Endothelial cell of umbilical vein (primary cell): ENCODE data around the gene AKNAD1.

Source experiments
- EZH2 ChIP-seq: IDR thresholded peaks from 2 replicates; pipeline ENCODE4 v1.6.1; 2012; ENCODE audit warnings: borderline replicate concordance, low read depth, mild to moderate bottlenecking, moderate library complexity, low read length, inconsistent platforms; ENCODE audit not compliant: severe bottlenecking
- FOS ChIP-seq: IDR thresholded peaks from 2 replicates; pipeline ENCODE4 v1.6.1; 2011; ENCODE audit warnings: mild to moderate bottlenecking, low read length, moderate library complexity, borderline replicate concordance; ENCODE audit not compliant: insufficient read depth
- GATA2 ChIP-seq: IDR thresholded peaks from 2 replicates; pipeline ENCODE4 v1.7.0; 2011; ENCODE audit warnings: low read depth, mild to moderate bottlenecking, moderate library complexity, mixed read lengths, low read length; ENCODE audit not compliant: insufficient read length, insufficient read depth
- JUN ChIP-seq: IDR thresholded peaks from 2 replicates; pipeline ENCODE4 v1.6.1; 2011; ENCODE audit warnings: borderline replicate concordance, low read depth; ENCODE audit not compliant: insufficient read length, insufficient read depth
- MYC ChIP-seq: IDR thresholded peaks from one replicate; pipeline ENCODE4 v1.6.1; 2011; ENCODE audit warnings: mild to moderate bottlenecking, low read depth, low read length
- POLR2A ChIP-seq: IDR thresholded peaks from 2 replicates; pipeline ENCODE4 v1.6.1; 2012; ENCODE audit warnings: low read depth, mild to moderate bottlenecking, control low read depth, low read length
- POLR2AphosphoS5 ChIP-seq: IDR thresholded peaks from 2 replicates; pipeline ENCODE4 v1.6.1; 2012; ENCODE audit warnings: low read depth, mild to moderate bottlenecking, control low read depth, low read length, moderate library complexity; ENCODE audit not compliant: insufficient read depth
- TF ChIP-seq, protein P1 (sequence below), 2 donors: IDR thresholded peaks; 1 replicate in 1 of 2; 2 replicates in 1 of 2; pipeline ENCODE4 v1.5.1; 2011; ENCODE audit warnings: low read length in 2 of 2, mild to moderate bottlenecking in 2 of 2, moderate library complexity in 2 of 2, control low read depth in 1 of 2, inconsistent platforms in 1 of 2, low read depth in 1 of 2; ENCODE audit not compliant: insufficient read depth in 1 of 2; ENCODE audit errors: extremely low read depth in 1 of 2
- TF ChIP-seq, protein P2 (sequence below): IDR thresholded peaks from 2 replicates; pipeline ENCODE4 v1.6.1; 2011; ENCODE audit not compliant: insufficient read depth, insufficient read length

- TF ChIP-seq POLR2A (no peak), POLR2AphosphoS5 (no peak), EZH2 (no peak), GATA2 (no peak), MYC (no peak), JUN (no peak), FOS (no peak)
- TF ChIP-seq, protein P1, sequence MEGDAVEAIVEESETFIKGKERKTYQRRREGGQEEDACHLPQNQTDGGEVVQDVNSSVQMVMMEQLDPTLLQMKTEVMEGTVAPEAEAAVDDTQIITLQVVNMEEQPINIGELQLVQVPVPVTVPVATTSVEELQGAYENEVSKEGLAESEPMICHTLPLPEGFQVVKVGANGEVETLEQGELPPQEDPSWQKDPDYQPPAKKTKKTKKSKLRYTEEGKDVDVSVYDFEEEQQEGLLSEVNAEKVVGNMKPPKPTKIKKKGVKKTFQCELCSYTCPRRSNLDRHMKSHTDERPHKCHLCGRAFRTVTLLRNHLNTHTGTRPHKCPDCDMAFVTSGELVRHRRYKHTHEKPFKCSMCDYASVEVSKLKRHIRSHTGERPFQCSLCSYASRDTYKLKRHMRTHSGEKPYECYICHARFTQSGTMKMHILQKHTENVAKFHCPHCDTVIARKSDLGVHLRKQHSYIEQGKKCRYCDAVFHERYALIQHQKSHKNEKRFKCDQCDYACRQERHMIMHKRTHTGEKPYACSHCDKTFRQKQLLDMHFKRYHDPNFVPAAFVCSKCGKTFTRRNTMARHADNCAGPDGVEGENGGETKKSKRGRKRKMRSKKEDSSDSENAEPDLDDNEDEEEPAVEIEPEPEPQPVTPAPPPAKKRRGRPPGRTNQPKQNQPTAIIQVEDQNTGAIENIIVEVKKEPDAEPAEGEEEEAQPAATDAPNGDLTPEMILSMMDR (IDR thresholded peaks at IDR 0.05; ENCODE audit: extremely low read depth in 1 of 2, insufficient read depth in 1 of 2, low read depth in 1 of 2, low read length in 2 of 2), result no peak
- TF ChIP-seq, protein P2, sequence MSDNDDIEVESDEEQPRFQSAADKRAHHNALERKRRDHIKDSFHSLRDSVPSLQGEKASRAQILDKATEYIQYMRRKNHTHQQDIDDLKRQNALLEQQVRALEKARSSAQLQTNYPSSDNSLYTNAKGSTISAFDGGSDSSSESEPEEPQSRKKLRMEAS, result no peak
Measured at GRCh38 chr1:108851567-108851966, 5.3 kb downstream of the AKNAD1 start.
